ENCODE results near the gene IDE.

IDE gene

GRCh38 chr10:92544296-92544695 lies 29.6 kb downstream of the IDE start:
- Mint-ChIP-seq H3K4me3 (no peak overlapping the region), H3K36me3 (ENCODE audit: low read depth) (peaks cover 32% of the 10 kb centered on the region), H3K9me3 (no peaks in the 10 kb centered on the region), H3K27me3 (no peaks in the 10 kb centered on the region), H3K4me1 (ENCODE audit: low read depth) (peaks cover 35% of the 10 kb centered on the region), H3K27ac (peak overlapping the region; percentile 58)
- no peak for DNase-seq

- H3K4me3 Mint-ChIP-seq = no peak overlapping the region
These were observed 31.4 kb downstream of the IDE start for GRCh38 chr10:92542458-92542857.

GRCh38 chr10:92541583-92541982 lies 32.3 kb downstream of the IDE start:
- Mint-ChIP-seq H3K27ac (no peak overlapping the region), H3K9me3 (no peaks in the 10 kb centered on the region)
- no peak for DNase-seq

More at GRCh38 chr10:92542458-92542857, 31.4 kb downstream of the IDE start:
- Mint-ChIP-seq H3K4me1 (ENCODE audit: low read depth) (peaks cover 43% of the 10 kb centered on the region), H3K27me3 (no peaks in the 10 kb centered on the region), H3K27ac (peak overlapping the region; percentile 11), H3K36me3 (ENCODE audit: low read depth) (peaks cover 21% of the 10 kb centered on the region), H3K9me3 (no peaks in the 10 kb centered on the region)
- DNase-seq = no peak

GRCh38 chr10:92538231-92538958 lies 35.5 kb downstream of the IDE start:
- Mint-ChIP-seq H3K4me3 (no peak overlapping the region), H3K36me3 (ENCODE audit: low read depth) (peaks cover 47% of the 10 kb centered on the region), H3K4me1 (ENCODE audit: low read depth) (peaks cover 23% of the 10 kb centered on the region), H3K27ac (no peak overlapping the region), H3K9me3 (no peaks in the 10 kb centered on the region), H3K27me3 (no peaks in the 10 kb centered on the region)
- DNase-seq = no peak

More at GRCh38 chr10:92541583-92541982, 32.3 kb downstream of the IDE start:
- H3K27me3 Mint-ChIP-seq = no peaks in the 10 kb centered on the region
- H3K4me3 Mint-ChIP-seq = no peak overlapping the region
- peaks cover 43% of the 10 kb centered on the region for H3K4me1 Mint-ChIP-seq (ENCODE audit: low read depth)
- H3K36me3 Mint-ChIP-seq (ENCODE audit: low read depth) = peaks cover 28% of the 10 kb centered on the region

- Mint-ChIP-seq H3K36me3 (ENCODE audit: low read depth) (peaks cover 70% of the 10 kb centered on the region), H3K9me3 (no peaks in the 10 kb centered on the region), H3K4me3 (no peak overlapping the region), H3K4me1 (ENCODE audit: low read depth) (no peaks in the 10 kb centered on the region), H3K27me3 (no peaks in the 10 kb centered on the region), H3K27ac (no peak overlapping the region)
- DNase-seq = no peak
These were observed 42.9 kb downstream of the IDE start for GRCh38 chr10:92530891-92531535.

GRCh38 chr10:92530421-92530820 lies 43.5 kb downstream of the IDE start:
- DNase-seq = no peak

GRCh38 chr10:92527716-92528115 lies 46.2 kb downstream of the IDE start:
- H3K36me3 Mint-ChIP-seq (ENCODE audit: low read depth) = peaks cover 64% of the 10 kb centered on the region
- H3K27ac Mint-ChIP-seq = no peak overlapping the region
- no peak for DNase-seq
- no peak overlapping the region for H3K4me3 Mint-ChIP-seq
- no peaks in the 10 kb centered on the region for H3K4me1 Mint-ChIP-seq (ENCODE audit: low read depth)
- H3K9me3 Mint-ChIP-seq = no peaks in the 10 kb centered on the region
- no peaks in the 10 kb centered on the region for H3K27me3 Mint-ChIP-seq

More at GRCh38 chr10:92530421-92530820, 43.5 kb downstream of the IDE start:
- no peak overlapping the region for H3K27ac Mint-ChIP-seq
- no peaks in the 10 kb centered on the region for H3K9me3 Mint-ChIP-seq
- H3K4me1 Mint-ChIP-seq (ENCODE audit: low read depth) = no peaks in the 10 kb centered on the region
- H3K27me3 Mint-ChIP-seq = no peaks in the 10 kb centered on the region
- H3K4me3 Mint-ChIP-seq = no peak overlapping the region
- H3K36me3 Mint-ChIP-seq (ENCODE audit: low read depth) = peaks cover 70% of the 10 kb centered on the region

- H3K27me3 Mint-ChIP-seq = no peaks in the 10 kb centered on the region
- peaks cover 52% of the 10 kb centered on the region for H3K36me3 Mint-ChIP-seq (ENCODE audit: low read depth)
- H3K27ac Mint-ChIP-seq = no peak overlapping the region
- no peaks in the 10 kb centered on the region for H3K9me3 Mint-ChIP-seq
- DNase-seq = no peak
- no peak overlapping the region for H3K4me3 Mint-ChIP-seq
- H3K4me1 Mint-ChIP-seq (ENCODE audit: low read depth) = no peaks in the 10 kb centered on the region
These were observed 50.3 kb downstream of the IDE start for GRCh38 chr10:92523639-92524038.

GRCh38 chr10:92517034-92517655 lies 56.7 kb downstream of the IDE start:
- DNase-seq = peak; percentile 36
- H3K36me3 Mint-ChIP-seq (ENCODE audit: low read depth) = peaks cover 39% of the 10 kb centered on the region
- H3K27me3 Mint-ChIP-seq = no peaks in the 10 kb centered on the region
- no peak overlapping the region for H3K4me3 Mint-ChIP-seq
- no peak overlapping the region for H3K27ac Mint-ChIP-seq
- H3K4me1 Mint-ChIP-seq (ENCODE audit: low read depth) = peaks cover 6% of the 10 kb centered on the region
- no peaks in the 10 kb centered on the region for H3K9me3 Mint-ChIP-seq

GRCh38 chr10:92508866-92509265 lies 65.0 kb downstream of the IDE start:
- Mint-ChIP-seq H3K27ac (no peak overlapping the region), H3K9me3 (no peaks in the 10 kb centered on the region), H3K4me1 (ENCODE audit: low read depth) (no peaks in the 10 kb centered on the region), H3K36me3 (ENCODE audit: low read depth) (peaks cover 73% of the 10 kb centered on the region), H3K27me3 (no peaks in the 10 kb centered on the region), H3K4me3 (no peak overlapping the region)
- no peak for DNase-seq

- Mint-ChIP-seq H3K27me3 (no peaks in the 10 kb centered on the region), H3K9me3 (no peaks in the 10 kb centered on the region), H3K27ac (no peak overlapping the region), H3K4me3 (no peak overlapping the region), H3K36me3 (ENCODE audit: low read depth) (peaks cover 73% of the 10 kb centered on the region), H3K4me1 (ENCODE audit: low read depth) (no peaks in the 10 kb centered on the region)
- DNase-seq = no peak
These were observed 67.6 kb downstream of the IDE start for GRCh38 chr10:92506336-92506735.

- no peak overlapping the region for H3K4me3 Mint-ChIP-seq
- no peaks in the 10 kb centered on the region for H3K9me3 Mint-ChIP-seq
- no peaks in the 10 kb centered on the region for H3K27me3 Mint-ChIP-seq
- H3K4me1 Mint-ChIP-seq (ENCODE audit: low read depth) = no peaks in the 10 kb centered on the region
- H3K36me3 Mint-ChIP-seq (ENCODE audit: low read depth) = peaks cover 78% of the 10 kb centered on the region
- no peak for DNase-seq
- H3K27ac Mint-ChIP-seq = no peak overlapping the region
These were observed 68.8 kb downstream of the IDE start for GRCh38 chr10:92505044-92505443.

GRCh38 chr10:92502296-92502808 lies 71.5 kb downstream of the IDE start:
- Mint-ChIP-seq H3K27ac (no peak overlapping the region), H3K9me3 (no peaks in the 10 kb centered on the region), H3K36me3 (ENCODE audit: low read depth) (peaks cover 73% of the 10 kb centered on the region), H3K4me1 (ENCODE audit: low read depth) (no peaks in the 10 kb centered on the region), H3K4me3 (no peak overlapping the region), H3K27me3 (no peaks in the 10 kb centered on the region)
- no peak for DNase-seq

GRCh38 chr10:92493362-92493761 lies 80.5 kb downstream of the IDE start:
- Mint-ChIP-seq H3K36me3 (ENCODE audit: low read depth) (peaks cover 84% of the 10 kb centered on the region), H3K9me3 (no peaks in the 10 kb centered on the region), H3K4me1 (ENCODE audit: low read depth) (no peaks in the 10 kb centered on the region), H3K27ac (no peak overlapping the region), H3K27me3 (no peaks in the 10 kb centered on the region), H3K4me3 (no peak overlapping the region)
- no peak for DNase-seq

- Mint-ChIP-seq H3K27ac (no peak overlapping the region), H3K27me3 (no peaks in the 10 kb centered on the region), H3K4me1 (ENCODE audit: low read depth) (no peaks in the 10 kb centered on the region), H3K4me3 (no peak overlapping the region), H3K9me3 (no peaks in the 10 kb centered on the region), H3K36me3 (ENCODE audit: low read depth) (peaks cover 84% of the 10 kb centered on the region)
- DNase-seq = no peak
These were observed 81.1 kb downstream of the IDE start for GRCh38 chr10:92492748-92493240.

Measured in activated T-cell treated with anti-CD3 and anti-CD28 coated beads, Interleukin-2, amount 50 U/mL, for 24 hours (primary cell).